HepG2 (cell line): ENCODE measurements around the gene TEAD1.

Experiments used
- ATF7 ChIP-seq, 2 experiments: fragments of 450-650 bp in 1 of 2; sonication (generic) in 1 of 2; formaldehyde crosslinking in 1 of 2; IDR thresholded peaks; 2 replicates each; pipeline versions ENCODE4 v1.4.0 to v1.6.1; 2016 to 2020; ENCODE audit warnings: antibody characterized with exemption in 1 of 2, mild to moderate bottlenecking in 1 of 2, missing genetic modification reagents in 1 of 2
- CTCF ChIP-seq: sonication (generic); formaldehyde crosslinking; IDR thresholded peaks from 2 replicates; pipeline ENCODE4 v1.5.0; 2020; ENCODE audit warnings: mild to moderate bottlenecking, missing genetic modification reagents, moderate library complexity
- GABPA ChIP-seq, 2 experiments: IDR thresholded peaks; 2 replicates each; pipeline ENCODE4 v1.6.1; 2011 to 2016; ENCODE audit warnings: low read depth in 2 of 2, low read length in 1 of 2, missing biosample characterization in 1 of 2, missing genetic modification characterization in 1 of 2
- KDM1A ChIP-seq: IDR thresholded peaks from 2 replicates; pipeline ENCODE4 v1.6.1; 2016; ENCODE audit warnings: missing compliant biosample characterization
- MYC ChIP-seq: sonication (generic); formaldehyde crosslinking; IDR thresholded peaks from 2 replicates; pipeline ENCODE4 v1.9.0; 2021; ENCODE audit warnings: missing genetic modification reagents, borderline replicate concordance
- PHF20 ChIP-seq: sonication (generic); formaldehyde crosslinking; IDR thresholded peaks from 2 replicates; pipeline ENCODE4 v1.5.0; 2020; ENCODE audit warnings: mild to moderate bottlenecking, missing genetic modification reagents
- ZNF660 ChIP-seq: sonication (generic); formaldehyde crosslinking; IDR thresholded peaks from 2 replicates; pipeline ENCODE4 v1.5.1; 2020; ENCODE audit warnings: mild to moderate bottlenecking, low read depth, missing genetic modification reagents, borderline replicate concordance

DNA sequence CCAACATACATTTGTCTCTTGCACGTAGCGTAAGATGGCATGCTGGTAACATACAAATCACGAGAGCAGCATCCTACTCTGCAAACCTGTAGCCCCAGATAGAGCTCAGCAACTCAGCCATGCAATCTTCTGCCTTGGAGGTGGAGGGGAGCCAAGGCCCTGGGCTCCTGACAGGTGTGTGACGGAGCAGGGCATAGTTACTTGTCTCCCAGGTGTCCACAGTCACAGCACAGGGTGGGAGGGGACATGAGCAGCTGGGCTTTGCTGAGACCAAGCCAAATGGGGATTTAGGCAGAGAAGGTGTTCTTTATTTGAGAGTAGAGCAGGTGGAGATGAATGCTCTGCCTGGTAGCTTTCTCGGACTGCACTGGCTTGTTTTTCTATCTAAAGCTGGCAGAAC, 111.7 kb downstream of the TEAD1 start:
- TF ChIP-seq ZNF660 (CRISPR knock-in tag): no peak
- TF ChIP-seq PHF20: no peak
- no peak for TF ChIP-seq GABPA (IDR thresholded peaks at IDR 0.05; ENCODE audit: low read depth, low read length)
- TF ChIP-seq GABPA (CRISPR knock-in tag; IDR thresholded peaks at IDR 0.05; ENCODE audit: low read depth): no peak
- TF ChIP-seq ATF7 (IDR thresholded peaks at IDR 0.05): no peak
- TF ChIP-seq ATF7 (CRISPR knock-in tag; IDR thresholded peaks at IDR 0.05): no peak
- TF ChIP-seq MYC (CRISPR knock-in tag): no peak
- TF ChIP-seq CTCF (CRISPR knock-in tag): no peak
- no peak for TF ChIP-seq KDM1A (CRISPR knock-in tag)
